HepG2 (cell line): ENCODE data around the gene SMARCD1.

Experiments
- ZNF607 ChIP-seq: sonication (generic); formaldehyde crosslinking; IDR thresholded peaks from 2 replicates; pipeline ENCODE4 v1.5.1; 2020; ENCODE audit warnings: missing genetic modification reagents, mild to moderate bottlenecking, borderline replicate concordance
- ZNF792 ChIP-seq: IDR thresholded peaks from 2 replicates; pipeline ENCODE4 v1.6.1; 2016
- TF ChIP-seq, protein P1 (sequence below): sonication (generic); formaldehyde crosslinking; IDR thresholded peaks from 2 replicates; pipeline ENCODE4 v1.9.0; 2022; ENCODE audit warnings: missing genetic modification reagents, mild to moderate bottlenecking, borderline replicate concordance

- TF ChIP-seq, protein P1, sequence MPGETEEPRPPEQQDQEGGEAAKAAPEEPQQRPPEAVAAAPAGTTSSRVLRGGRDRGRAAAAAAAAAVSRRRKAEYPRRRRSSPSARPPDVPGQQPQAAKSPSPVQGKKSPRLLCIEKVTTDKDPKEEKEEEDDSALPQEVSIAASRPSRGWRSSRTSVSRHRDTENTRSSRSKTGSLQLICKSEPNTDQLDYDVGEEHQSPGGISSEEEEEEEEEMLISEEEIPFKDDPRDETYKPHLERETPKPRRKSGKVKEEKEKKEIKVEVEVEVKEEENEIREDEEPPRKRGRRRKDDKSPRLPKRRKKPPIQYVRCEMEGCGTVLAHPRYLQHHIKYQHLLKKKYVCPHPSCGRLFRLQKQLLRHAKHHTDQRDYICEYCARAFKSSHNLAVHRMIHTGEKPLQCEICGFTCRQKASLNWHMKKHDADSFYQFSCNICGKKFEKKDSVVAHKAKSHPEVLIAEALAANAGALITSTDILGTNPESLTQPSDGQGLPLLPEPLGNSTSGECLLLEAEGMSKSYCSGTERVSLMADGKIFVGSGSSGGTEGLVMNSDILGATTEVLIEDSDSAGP = no peak
- TF ChIP-seq ZNF792 (no peak), ZNF607 (CRISPR knock-in tag) (no peak)
These were observed 502 bp downstream of the SMARCD1 start for GRCh38 chr12:50085615-50086072.
